HL-60 (cell line): ENCODE results near the gene PRDM16.

ENCODE experiments used
- DNase-seq, 2 experiments: peaks; one replicate each; pipeline ENCODE4 v3.0.0-alpha.2; 2010 to 2020; ENCODE audit warnings: low read depth in 1 of 2, low spot score in 1 of 2
- H3K27ac ChIP-seq: fragments of 250-450 bp; sonication (Bioruptor Pico); replicated peaks from 2 replicates; pipeline ENCODE4 v1.5.1; 2020; ENCODE audit warnings: mild to moderate bottlenecking, moderate library complexity
- H3K27me3 ChIP-seq: fragments of 250-450 bp; sonication (Bioruptor Pico); 2 replicates; pipeline ENCODE4 v1.5.1; 2021; ENCODE audit warnings: mild to moderate bottlenecking, moderate library complexity; ENCODE audit not compliant: insufficient read depth, poor library complexity, severe bottlenecking
- H3K4me3 ChIP-seq: replicated peaks from 2 replicates; pipeline ENCODE4 v1.5.1; 2011; ENCODE audit warnings: mild to moderate bottlenecking, control low read depth, low read length; ENCODE audit not compliant: insufficient read depth
- GABPA ChIP-seq: IDR thresholded peaks from 2 replicates; pipeline ENCODE4 v1.6.1; 2012; ENCODE audit warnings: low read depth
- POLR2AphosphoS5 ChIP-seq: IDR thresholded peaks from 2 replicates; pipeline ENCODE4 v1.6.1; 2012; ENCODE audit warnings: low read depth
- SPI1 ChIP-seq: IDR thresholded peaks from 2 replicates; pipeline ENCODE4 v1.6.1; 2012; ENCODE audit warnings: low read depth, mild to moderate bottlenecking, borderline replicate concordance
- TF ChIP-seq, protein P1 (sequence below): IDR thresholded peaks from 2 replicates; pipeline ENCODE4 v1.6.1; 2012; ENCODE audit warnings: low read depth; ENCODE audit not compliant: insufficient replicate concordance
- TF ChIP-seq, protein P2 (sequence below): IDR thresholded peaks from one replicate; pipeline ENCODE4 v1.5.1; 2011; ENCODE audit warnings: low read length, control low read depth, inconsistent platforms; ENCODE audit not compliant: insufficient read depth

Gene PRDM16

DNA sequence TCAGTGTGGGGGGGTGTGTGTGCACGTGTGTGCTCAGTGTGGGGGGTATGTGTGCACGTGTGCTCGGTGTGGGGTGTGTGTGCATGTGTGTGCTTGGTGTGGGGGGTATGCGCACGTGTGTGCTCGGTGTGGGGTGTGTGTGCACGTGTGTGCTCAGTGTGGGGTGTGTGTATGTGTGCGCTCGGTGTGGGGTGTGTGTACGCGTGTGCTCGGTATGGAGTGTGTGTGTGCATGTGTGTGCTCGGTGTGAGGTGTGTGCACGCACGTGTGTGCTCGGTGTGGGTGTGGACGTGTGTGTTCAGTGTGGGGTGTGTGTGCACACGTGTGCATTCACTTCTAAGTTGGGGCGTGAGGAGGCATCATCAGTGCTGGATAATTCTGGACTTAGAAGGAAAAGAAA, 77.9 kb downstream of the PRDM16 start:
- TF ChIP-seq POLR2AphosphoS5 (no peak), SPI1 (no peak), GABPA (no peak)
- TF ChIP-seq, protein P1, sequence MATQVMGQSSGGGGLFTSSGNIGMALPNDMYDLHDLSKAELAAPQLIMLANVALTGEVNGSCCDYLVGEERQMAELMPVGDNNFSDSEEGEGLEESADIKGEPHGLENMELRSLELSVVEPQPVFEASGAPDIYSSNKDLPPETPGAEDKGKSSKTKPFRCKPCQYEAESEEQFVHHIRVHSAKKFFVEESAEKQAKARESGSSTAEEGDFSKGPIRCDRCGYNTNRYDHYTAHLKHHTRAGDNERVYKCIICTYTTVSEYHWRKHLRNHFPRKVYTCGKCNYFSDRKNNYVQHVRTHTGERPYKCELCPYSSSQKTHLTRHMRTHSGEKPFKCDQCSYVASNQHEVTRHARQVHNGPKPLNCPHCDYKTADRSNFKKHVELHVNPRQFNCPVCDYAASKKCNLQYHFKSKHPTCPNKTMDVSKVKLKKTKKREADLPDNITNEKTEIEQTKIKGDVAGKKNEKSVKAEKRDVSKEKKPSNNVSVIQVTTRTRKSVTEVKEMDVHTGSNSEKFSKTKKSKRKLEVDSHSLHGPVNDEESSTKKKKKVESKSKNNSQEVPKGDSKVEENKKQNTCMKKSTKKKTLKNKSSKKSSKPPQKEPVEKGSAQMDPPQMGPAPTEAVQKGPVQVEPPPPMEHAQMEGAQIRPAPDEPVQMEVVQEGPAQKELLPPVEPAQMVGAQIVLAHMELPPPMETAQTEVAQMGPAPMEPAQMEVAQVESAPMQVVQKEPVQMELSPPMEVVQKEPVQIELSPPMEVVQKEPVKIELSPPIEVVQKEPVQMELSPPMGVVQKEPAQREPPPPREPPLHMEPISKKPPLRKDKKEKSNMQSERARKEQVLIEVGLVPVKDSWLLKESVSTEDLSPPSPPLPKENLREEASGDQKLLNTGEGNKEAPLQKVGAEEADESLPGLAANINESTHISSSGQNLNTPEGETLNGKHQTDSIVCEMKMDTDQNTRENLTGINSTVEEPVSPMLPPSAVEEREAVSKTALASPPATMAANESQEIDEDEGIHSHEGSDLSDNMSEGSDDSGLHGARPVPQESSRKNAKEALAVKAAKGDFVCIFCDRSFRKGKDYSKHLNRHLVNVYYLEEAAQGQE, result no peak
- TF ChIP-seq, protein P2, sequence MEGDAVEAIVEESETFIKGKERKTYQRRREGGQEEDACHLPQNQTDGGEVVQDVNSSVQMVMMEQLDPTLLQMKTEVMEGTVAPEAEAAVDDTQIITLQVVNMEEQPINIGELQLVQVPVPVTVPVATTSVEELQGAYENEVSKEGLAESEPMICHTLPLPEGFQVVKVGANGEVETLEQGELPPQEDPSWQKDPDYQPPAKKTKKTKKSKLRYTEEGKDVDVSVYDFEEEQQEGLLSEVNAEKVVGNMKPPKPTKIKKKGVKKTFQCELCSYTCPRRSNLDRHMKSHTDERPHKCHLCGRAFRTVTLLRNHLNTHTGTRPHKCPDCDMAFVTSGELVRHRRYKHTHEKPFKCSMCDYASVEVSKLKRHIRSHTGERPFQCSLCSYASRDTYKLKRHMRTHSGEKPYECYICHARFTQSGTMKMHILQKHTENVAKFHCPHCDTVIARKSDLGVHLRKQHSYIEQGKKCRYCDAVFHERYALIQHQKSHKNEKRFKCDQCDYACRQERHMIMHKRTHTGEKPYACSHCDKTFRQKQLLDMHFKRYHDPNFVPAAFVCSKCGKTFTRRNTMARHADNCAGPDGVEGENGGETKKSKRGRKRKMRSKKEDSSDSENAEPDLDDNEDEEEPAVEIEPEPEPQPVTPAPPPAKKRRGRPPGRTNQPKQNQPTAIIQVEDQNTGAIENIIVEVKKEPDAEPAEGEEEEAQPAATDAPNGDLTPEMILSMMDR, result no peak
- no peaks in the 10 kb centered on the region for H3K27me3 ChIP-seq

DNA sequence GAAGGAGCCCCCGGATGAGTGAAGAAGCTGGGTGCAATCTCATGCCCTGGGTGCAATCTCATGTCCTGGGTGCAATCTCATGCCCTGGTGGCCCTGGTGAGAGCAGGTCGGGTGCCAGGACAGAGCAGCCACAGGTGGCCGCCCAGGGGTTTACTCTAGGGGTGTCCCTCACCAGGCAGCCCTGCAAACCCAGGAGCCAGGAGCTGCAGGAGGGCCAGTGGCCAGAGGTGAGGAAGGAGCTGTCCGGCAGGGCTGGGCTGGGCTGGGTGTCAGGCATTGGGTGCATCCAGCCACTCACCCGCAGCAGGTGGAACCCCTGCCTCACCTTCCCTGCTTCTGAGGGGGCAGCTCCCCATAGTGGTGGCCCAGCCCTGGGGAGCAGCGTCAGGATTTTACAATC, 79.2 kb downstream of the PRDM16 start:
- Histone ChIP-seq H3K4me3 (no peak overlapping the region), H3K27ac (no peak overlapping the region), H3K27me3 (no peaks in the 10 kb centered on the region)
- TF ChIP-seq, protein P1, result no peak
- TF ChIP-seq GABPA (no peak), POLR2AphosphoS5 (no peak), SPI1 (no peak)
- TF ChIP-seq, protein P2, result no peak
- no peak for DNase-seq

More for the DNA sequence above, 77.9 kb downstream of the PRDM16 start:
- H3K4me3 ChIP-seq, result no peak overlapping the region
- DNase-seq, result no peak
- no peak overlapping the region for H3K27ac ChIP-seq

DNA sequence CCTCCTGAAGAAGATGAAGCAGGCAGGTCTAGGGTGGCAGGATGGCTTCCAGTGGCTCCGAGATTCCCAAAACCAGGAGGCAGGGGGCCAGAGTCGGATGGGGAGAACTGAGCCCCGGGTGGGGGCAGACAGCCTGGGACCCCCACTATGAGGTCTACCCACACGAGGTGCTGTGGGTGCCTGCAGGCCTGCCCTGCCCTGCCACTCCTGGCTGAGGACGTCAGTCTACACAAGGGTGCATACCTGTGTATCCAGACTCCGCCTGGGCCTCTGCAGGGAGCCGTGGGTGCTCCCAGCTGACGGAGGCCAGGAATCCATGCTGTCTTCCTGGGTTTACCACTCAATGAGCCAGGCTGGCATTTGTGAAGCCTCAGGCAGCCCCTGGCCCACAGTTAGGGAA, 80.3 kb downstream of the PRDM16 start:
- Histone ChIP-seq H3K4me3 (no peak overlapping the region), H3K27me3 (no peaks in the 10 kb centered on the region), H3K27ac (no peak overlapping the region)
- TF ChIP-seq, protein P2, result no peak
- TF ChIP-seq GABPA (no peak), POLR2AphosphoS5 (no peak), SPI1 (no peak)
- TF ChIP-seq, protein P1, result no peak
- no peak for DNase-seq
